Colonic mucosa (tissue), 4 donors: ENCODE measurements around the gene OSM. TPM values are rescaled to one million over a fixed set of nuclear protein-coding genes. Genes with fewer than 3 reads are reported as not detected.

ENCODE experiments used
- DNase-seq: peaks from one replicate; pipeline ENCODE4 v3.0.0-alpha.2; 2020
- H3K27ac ChIP-seq: fragments of 200-600 bp; one replicate; pipeline ENCODE4 v1.8.0; 2021
- H3K27me3 ChIP-seq: fragments of 200-600 bp; one replicate; pipeline ENCODE4 v1.8.0; 2021
- H3K36me3 ChIP-seq: fragments of 200-600 bp; one replicate; pipeline ENCODE4 v1.8.0; 2021
- H3K4me1 ChIP-seq: fragments of 200-600 bp; one replicate; pipeline ENCODE4 v1.8.0; 2021; ENCODE audit warnings: mild to moderate bottlenecking
- H3K4me3 ChIP-seq: fragments of 200-600 bp; one replicate; pipeline ENCODE4 v1.8.0; 2021
- H3K9ac ChIP-seq, 2 donors: one replicate each; pipeline ENCODE4 v1.7.0; 2013; ENCODE audit warnings: control low read depth in 2 of 2, low read depth in 2 of 2, low read length in 2 of 2
- H3K9me3 ChIP-seq: fragments of 200-600 bp; one replicate; pipeline ENCODE4 v1.8.0; 2021
- CTCF ChIP-seq: fragments of 200-600 bp; IDR thresholded peaks from one replicate; pipeline ENCODE4 v1.8.0; 2022; ENCODE audit warnings: antibody characterized with exemption, mild to moderate bottlenecking
- intact Hi-C: fragments of 100-400 bp; cut with DNase I; formaldehyde crosslinking; loops from one replicate; pipeline ENCODE4 v1.14.1; 2022
- total RNA-seq, 2 donors: library from RNA; stranded (reverse); fragmentation: NEBNext Ultra II Directional in 1 of 2; extraction: Animal tissue kit (Norgen Biotek cat#: 25700) in 1 of 2; gene quantifications; one replicate each; pipeline ENCODE4 v1.2.1, GENCODE V29; 2021
- donor health status: healthy.
- donor health status: DM: no; HTN: no; CAD: no.
- donor health status: DM: no; HTN: no; CAD: no.

OSM gene
- total RNA-seq, 2 donors from 2014 or later: 0.21 to 0.44 TPM

- no peak for TF ChIP-seq CTCF
- Histone ChIP-seq H3K9me3 (no peaks in the 10 kb centered on the region), H3K9ac (no peak overlapping the region), H3K27ac (no peak overlapping the region), H3K36me3 (no peaks in the 10 kb centered on the region), H3K27me3 (no peaks in the 10 kb centered on the region), H3K4me1 (no peaks in the 10 kb centered on the region), H3K4me3 (no peak overlapping the region)
- DNase-seq: no peak
- intact Hi-C loops: no loop called here
Observed at GRCh38 chr22:30224161-30224857, 42.3 kb downstream of the OSM start.

DNA sequence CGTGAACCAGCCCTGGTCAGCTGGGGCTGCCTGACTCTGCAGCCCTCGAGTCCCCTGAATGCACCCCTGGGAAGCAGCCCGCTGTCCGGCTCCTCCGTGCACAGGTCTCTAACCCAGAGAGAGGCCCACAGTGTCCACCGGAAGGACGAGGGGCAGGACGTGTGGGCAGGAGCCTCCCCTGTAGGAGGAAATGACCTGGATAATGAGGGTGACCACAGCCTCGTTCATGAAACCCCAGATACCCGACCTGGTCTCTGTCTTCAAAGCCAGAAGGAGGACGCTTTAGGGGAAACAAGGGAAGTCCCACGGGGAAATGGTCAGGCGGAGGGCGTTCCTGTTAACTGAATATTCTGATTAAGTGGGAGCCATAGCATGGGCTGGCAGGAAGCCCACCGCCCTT, 43.3 kb downstream of the OSM start:
- no peaks in the 10 kb centered on the region for H3K9me3 ChIP-seq
- intact Hi-C loops: no loop called here
- no peak for TF ChIP-seq CTCF
- H3K9ac ChIP-seq: no peak overlapping the region
- H3K27ac ChIP-seq: no peak overlapping the region
- H3K4me3 ChIP-seq: no peak overlapping the region
- DNase-seq: no peak
- H3K27me3 ChIP-seq: no peaks in the 10 kb centered on the region
- no peaks in the 10 kb centered on the region for H3K36me3 ChIP-seq
- no peaks in the 10 kb centered on the region for H3K4me1 ChIP-seq

GRCh38 chr22:30222321-30222720, 44.3 kb downstream of the OSM start:
- H3K4me1 ChIP-seq: no peaks in the 10 kb centered on the region
- no peaks in the 10 kb centered on the region for H3K36me3 ChIP-seq
- H3K27me3 ChIP-seq: no peaks in the 10 kb centered on the region
- no peak for TF ChIP-seq CTCF
- no peaks in the 10 kb centered on the region for H3K9me3 ChIP-seq
- no peak overlapping the region for H3K4me3 ChIP-seq
- no peak overlapping the region for H3K9ac ChIP-seq
- intact Hi-C loops: no loop called here
- DNase-seq: no peak
- H3K27ac ChIP-seq: no peak overlapping the region

DNA sequence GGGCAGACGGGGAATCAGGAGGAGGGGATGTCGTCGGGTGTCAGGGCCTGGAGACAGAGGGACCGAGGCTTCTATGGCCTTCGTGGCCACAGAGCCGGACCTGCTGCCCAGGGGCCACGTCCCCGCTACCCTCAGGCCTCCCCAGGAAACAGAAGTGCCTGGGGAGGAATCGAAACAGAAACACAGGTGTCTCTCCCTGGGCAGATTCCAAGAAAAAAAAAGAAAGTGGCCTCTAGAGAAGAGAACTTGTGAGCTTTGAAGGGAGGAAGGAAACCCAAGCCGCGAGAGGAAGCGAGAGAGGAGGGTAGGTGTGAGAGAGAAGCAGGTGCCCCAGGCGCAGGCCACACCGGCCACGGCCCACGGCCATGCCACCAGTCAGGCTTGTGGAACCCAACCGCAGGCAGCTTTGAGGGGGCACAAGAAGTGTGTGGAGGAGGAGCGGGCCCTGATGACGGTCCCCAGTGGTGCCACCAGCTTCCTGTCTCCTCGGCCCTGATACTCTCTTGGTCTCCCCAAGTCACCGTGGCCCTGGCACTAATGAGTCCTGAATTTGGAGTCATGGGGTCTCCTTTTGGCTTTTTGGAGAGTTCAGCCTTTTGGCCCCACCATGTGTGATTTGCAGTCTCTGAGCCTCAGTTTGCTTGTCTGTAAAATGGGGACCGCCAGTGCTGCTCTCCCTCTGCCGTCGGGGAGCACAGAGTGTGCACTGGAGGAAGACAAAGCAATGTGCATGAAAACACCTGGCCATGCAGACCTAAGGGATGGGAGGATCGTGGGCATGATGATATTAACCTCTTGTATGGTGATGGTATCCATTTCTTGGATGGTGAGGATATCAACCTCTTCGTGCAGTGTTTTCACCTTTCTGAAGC, 45.3 kb downstream of the OSM start:
- Histone ChIP-seq H3K27ac (no peak overlapping the region), H3K4me3 (no peak overlapping the region), H3K9ac (no peak overlapping the region), H3K4me1 (no peaks in the 10 kb centered on the region), H3K9me3 (no peaks in the 10 kb centered on the region), H3K36me3 (no peaks in the 10 kb centered on the region), H3K27me3 (no peaks in the 10 kb centered on the region)
- intact Hi-C loops: no loop called here
- no peak for TF ChIP-seq CTCF
- no peak for DNase-seq

DNA sequence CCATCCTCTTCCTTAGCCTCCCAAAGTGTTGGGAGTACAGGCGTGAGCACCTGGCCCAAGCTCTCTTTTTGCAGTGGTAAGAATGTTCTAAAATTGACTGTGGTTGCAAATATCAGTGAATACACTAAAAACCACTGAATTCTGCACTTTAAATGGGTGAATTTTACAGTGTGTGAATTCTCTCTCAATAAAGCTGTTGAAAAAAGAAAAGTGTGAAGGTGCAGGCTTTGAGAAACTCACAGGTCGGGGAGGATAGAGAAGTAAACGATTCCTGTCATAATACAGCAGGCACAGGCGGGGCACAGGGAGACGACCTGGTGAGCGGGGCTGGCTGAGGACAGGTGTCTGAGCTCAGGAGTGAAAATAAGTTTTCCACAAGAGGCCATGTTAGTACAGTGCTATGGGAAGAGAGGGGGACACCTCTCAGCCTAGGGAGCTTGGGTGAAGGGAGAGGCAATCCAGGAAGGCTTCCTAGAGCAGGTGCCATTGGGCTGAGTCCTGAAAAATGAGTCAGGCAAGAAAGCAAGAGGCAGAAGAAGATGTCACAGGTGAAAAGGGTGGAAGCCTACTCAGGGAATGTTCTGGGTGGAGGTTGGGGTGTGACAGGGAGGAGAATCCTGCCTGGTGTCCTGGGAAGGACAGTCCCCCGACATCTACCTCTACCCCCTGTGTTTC, 46.2 kb downstream of the OSM start:
- no peak for DNase-seq
- no peaks in the 10 kb centered on the region for H3K36me3 ChIP-seq
- no peaks in the 10 kb centered on the region for H3K4me1 ChIP-seq
- no peak overlapping the region for H3K4me3 ChIP-seq
- no peak overlapping the region for H3K27ac ChIP-seq
- no peak for TF ChIP-seq CTCF
- H3K9ac ChIP-seq: no peak overlapping the region
- no peaks in the 10 kb centered on the region for H3K9me3 ChIP-seq
- intact Hi-C loops: no loop called here
- H3K27me3 ChIP-seq: no peaks in the 10 kb centered on the region
